ENCODE data around the gene PARD3. TPM values are rescaled to one million over a fixed set of nuclear protein-coding genes. Genes with fewer than 3 reads are reported as not detected.

The PARD3 gene
- 182 and 200 TPM in 2 replicates for polyA plus RNA-seq (2011; rRNA removed)
- polyA plus RNA-seq (2012; cell fraction: cytosol; rRNA removed), result 59.5 and 64.4 TPM in 2 replicates
- 31.6 and 49.8 TPM in 2 replicates for polyA plus RNA-seq (2012; cell fraction: nucleus; rRNA removed)
- 88.7 to 110 TPM (median 104 TPM) in 3 replicates for polyA plus RNA-seq (2017; fragmentation: RNase III; extraction: RNeasy Plus Mini Kit Qiagen cat#74134 plus additional on column Dnase treatment)
- polyA minus RNA-seq (2011; rRNA and poly(A)+ RNA removed), result 169 and 188 TPM in 2 replicates

GRCh38 chr10:34815185-34816084, at the start of gene PARD3:
Gene PARD3 (minus strand): TSS chr10:34815296. CDS start chr10:34814995, 301 bp downstream.
- ChIA-PET CTCF (interaction anchor here (0.9 to 2.7 kb wide), 10 partner anchors 7 to 179 kb away, joined by 3 to 9 read pairs (median 3); no protein-coding TSS in a partner anchor), POLR2A (interaction anchor here (0.6 kb wide), 1 partner anchor 81 kb away, joined by 7 read pairs; no protein-coding TSS in a partner anchor)
- Histone ChIP-seq H3K27ac (peak within 1 kb of the TSS; percentile 96 to 100), H3K4me1 (peaks cover 34% of the 10 kb centered on the region), H3K9me3 (no peaks in the 10 kb centered on the region), H3K4me3 (peak within 1 kb of the TSS; percentile 98), H3K4me2 (peak within 1 kb of the TSS; percentile 83)
- TF ChIP-seq JUN (IDR thresholded peaks at IDR 0.05) (peak in 1 of 2 experiments; percentile 32; a peak in 3 of 5 replicates), RCOR1 (IDR thresholded peaks at IDR 0.05; ENCODE audit: low read depth, low read length) (no peak), SREBF2 (IDR thresholded peaks at IDR 0.05) (no peak), CBX2 (IDR thresholded peaks at IDR 0.05; ENCODE audit: borderline replicate concordance, low read depth) (no peak), RARB (CRISPR knock-in tag; IDR thresholded peaks at IDR 0.05) (no peak), RAD21 (conservative IDR thresholded peaks at IDR 0.05 in 1 of 2, IDR thresholded peaks at IDR 0.05 in 1 of 2) (peak in 1 of 2 experiments; percentile 15; a peak in 2 of 5 replicates), MAX (IDR thresholded peaks at IDR 0.05) (peak; percentile 82)
- TF ChIP-seq, protein P1, sequence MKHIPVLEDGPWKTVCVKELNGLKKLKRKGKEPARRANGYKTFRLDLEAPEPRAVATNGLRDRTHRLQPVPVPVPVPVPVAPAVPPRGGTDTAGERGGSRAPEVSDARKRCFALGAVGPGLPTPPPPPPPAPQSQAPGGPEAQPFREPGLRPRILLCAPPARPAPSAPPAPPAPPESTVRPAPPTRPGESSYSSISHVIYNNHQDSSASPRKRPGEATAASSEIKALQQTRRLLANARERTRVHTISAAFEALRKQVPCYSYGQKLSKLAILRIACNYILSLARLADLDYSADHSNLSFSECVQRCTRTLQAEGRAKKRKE (CRISPR knock-in tag; IDR thresholded peaks at IDR 0.05; ENCODE audit: low read depth), result no peak
- TF ChIP-seq, protein P2, sequence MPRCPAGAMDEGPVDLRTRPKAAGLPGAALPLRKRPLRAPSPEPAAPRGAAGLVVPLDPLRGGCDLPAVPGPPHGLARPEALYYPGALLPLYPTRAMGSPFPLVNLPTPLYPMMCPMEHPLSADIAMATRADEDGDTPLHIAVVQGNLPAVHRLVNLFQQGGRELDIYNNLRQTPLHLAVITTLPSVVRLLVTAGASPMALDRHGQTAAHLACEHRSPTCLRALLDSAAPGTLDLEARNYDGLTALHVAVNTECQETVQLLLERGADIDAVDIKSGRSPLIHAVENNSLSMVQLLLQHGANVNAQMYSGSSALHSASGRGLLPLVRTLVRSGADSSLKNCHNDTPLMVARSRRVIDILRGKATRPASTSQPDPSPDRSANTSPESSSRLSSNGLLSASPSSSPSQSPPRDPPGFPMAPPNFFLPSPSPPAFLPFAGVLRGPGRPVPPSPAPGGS (IDR thresholded peaks at IDR 0.05), result no peak
- TF ChIP-seq, protein P3, sequence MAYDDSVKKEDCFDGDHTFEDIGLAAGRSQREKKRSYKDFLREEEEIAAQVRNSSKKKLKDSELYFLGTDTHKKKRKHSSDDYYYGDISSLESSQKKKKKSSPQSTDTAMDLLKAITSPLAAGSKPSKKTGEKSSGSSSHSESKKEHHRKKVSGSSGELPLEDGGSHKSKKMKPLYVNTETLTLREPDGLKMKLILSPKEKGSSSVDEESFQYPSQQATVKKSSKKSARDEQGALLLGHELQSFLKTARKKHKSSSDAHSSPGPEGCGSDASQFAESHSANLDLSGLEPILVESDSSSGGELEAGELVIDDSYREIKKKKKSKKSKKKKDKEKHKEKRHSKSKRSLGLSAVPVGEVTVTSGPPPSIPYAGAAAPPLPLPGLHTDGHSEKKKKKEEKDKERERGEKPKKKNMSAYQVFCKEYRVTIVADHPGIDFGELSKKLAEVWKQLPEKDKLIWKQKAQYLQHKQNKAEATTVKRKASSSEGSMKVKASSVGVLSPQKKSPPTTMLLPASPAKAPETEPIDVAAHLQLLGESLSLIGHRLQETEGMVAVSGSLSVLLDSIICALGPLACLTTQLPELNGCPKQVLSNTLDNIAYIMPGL (CRISPR knock-in tag; IDR thresholded peaks at IDR 0.05; ENCODE audit: borderline replicate concordance), result no peak
- under 1% methylated on average over 20 of the region's 82 CpGs for WGBS (ENCODE audit: missing lambda C conversion rate)
- ATAC-seq, result peak; percentile 77 to 79
- FAIRE-seq, result no peak
- peak; percentile 71 to 72 for DNase-seq (ENCODE audit: low read depth in 1 of 2, low spot score in 1 of 2)

DNA sequence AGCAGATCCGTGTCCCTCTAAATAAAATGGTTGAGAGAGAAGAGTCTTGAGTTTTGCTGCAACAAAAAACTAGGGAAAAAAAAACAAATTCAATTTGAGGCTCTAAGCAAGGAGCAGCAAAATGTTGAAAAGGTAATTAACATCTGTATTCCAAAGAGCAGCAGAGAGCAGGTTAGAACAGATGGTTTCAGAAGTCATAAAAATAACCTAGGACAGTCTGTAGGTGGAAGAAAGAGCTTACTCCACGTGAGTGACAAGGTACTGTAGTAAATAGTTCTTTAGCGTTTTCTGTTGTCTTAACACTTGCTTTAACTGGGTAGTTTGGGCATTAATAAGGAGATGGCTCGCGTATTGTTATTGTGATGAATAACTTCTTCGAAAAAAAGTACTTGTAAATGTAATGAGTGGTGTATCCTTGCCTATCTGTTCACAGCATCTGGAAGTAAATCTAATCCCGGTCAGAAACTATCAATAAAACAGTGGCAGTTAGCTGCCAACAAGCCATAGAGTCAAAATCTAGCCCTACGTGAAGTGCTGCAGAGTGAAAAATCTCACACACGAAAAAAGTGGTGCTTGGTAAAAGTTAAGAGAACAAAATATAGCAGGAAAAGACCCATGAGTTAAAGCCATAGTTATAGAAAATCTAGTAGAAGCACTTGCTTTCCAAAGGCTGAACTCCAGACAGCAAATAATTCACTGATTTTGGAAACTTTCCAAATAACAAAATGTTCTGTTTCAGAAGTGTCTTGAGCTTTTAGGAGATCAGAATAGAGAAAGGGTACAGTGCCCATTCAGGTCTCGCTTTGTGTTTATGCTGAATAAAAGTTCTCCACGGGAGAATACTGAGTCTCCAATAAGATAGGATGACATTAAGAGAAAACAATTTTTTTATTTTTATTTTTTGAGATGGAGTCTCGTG, 49.3 kb upstream of the PARD3 start:
- Histone ChIP-seq H3K4me3 (no peak overlapping the region), H3K27ac (peak overlapping the region in 1 of 2 experiments; percentile 11; a peak in 1 of 6 replicates), H3K4me1 (peaks cover 39% of the 10 kb centered on the region), H3K9me3 (no peaks in the 10 kb centered on the region), H3K4me2 (no peak overlapping the region)
- ChIA-PET CTCF (interaction anchor here (0.6 to 1.5 kb wide), 4 partner anchors 22 to 304 kb away, joined by 3 to 5 read pairs (median 4); no protein-coding TSS in a partner anchor), POLR2A (no interaction called here)
- DNase-seq (ENCODE audit: low read depth in 1 of 2, low spot score in 1 of 2), result no peak
- TF ChIP-seq HDAC2 (IDR thresholded peaks at IDR 0.05) (no peak), HOXB5 (CRISPR knock-in tag; IDR thresholded peaks at IDR 0.05) (no peak), RARB (CRISPR knock-in tag; IDR thresholded peaks at IDR 0.05) (no peak), JUNB (IDR thresholded peaks at IDR 0.05) (no peak), BHLHE40 (IDR thresholded peaks at IDR 0.05; ENCODE audit: low read depth, low read length) (no peak), ZNF302 (CRISPR knock-in tag; IDR thresholded peaks at IDR 0.05) (no peak), EHMT2 (IDR thresholded peaks at IDR 0.05; ENCODE audit: low read depth) (no peak), MYC (IDR thresholded peaks at IDR 0.05; ENCODE audit: borderline replicate concordance, low read length) (no peak), SREBF2 (IDR thresholded peaks at IDR 0.05) (no peak), RCOR1 (IDR thresholded peaks at IDR 0.05; ENCODE audit: low read depth, low read length) (no peak)
- TF ChIP-seq, protein P4, sequence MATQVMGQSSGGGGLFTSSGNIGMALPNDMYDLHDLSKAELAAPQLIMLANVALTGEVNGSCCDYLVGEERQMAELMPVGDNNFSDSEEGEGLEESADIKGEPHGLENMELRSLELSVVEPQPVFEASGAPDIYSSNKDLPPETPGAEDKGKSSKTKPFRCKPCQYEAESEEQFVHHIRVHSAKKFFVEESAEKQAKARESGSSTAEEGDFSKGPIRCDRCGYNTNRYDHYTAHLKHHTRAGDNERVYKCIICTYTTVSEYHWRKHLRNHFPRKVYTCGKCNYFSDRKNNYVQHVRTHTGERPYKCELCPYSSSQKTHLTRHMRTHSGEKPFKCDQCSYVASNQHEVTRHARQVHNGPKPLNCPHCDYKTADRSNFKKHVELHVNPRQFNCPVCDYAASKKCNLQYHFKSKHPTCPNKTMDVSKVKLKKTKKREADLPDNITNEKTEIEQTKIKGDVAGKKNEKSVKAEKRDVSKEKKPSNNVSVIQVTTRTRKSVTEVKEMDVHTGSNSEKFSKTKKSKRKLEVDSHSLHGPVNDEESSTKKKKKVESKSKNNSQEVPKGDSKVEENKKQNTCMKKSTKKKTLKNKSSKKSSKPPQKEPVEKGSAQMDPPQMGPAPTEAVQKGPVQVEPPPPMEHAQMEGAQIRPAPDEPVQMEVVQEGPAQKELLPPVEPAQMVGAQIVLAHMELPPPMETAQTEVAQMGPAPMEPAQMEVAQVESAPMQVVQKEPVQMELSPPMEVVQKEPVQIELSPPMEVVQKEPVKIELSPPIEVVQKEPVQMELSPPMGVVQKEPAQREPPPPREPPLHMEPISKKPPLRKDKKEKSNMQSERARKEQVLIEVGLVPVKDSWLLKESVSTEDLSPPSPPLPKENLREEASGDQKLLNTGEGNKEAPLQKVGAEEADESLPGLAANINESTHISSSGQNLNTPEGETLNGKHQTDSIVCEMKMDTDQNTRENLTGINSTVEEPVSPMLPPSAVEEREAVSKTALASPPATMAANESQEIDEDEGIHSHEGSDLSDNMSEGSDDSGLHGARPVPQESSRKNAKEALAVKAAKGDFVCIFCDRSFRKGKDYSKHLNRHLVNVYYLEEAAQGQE (IDR thresholded peaks at IDR 0.05), result no peak
- 83% methylated on average over 12 of the region's 12 CpGs for WGBS (ENCODE audit: missing lambda C conversion rate)
- no peak for FAIRE-seq
- no peak for ATAC-seq

All from A549 (cell line).